Hematopoietic multipotent progenitor cell treated with erythropoietin and hydrocortisone succinate and interleukin-3 and kit ligand, for 4 days (in vitro differentiated cells): ENCODE measurements around the gene ANKFY1.

Experiments used
- DNase-seq: peaks from one replicate; pipeline ENCODE4 v3.0.0-alpha.2; 2015

The ANKFY1 gene

DNA sequence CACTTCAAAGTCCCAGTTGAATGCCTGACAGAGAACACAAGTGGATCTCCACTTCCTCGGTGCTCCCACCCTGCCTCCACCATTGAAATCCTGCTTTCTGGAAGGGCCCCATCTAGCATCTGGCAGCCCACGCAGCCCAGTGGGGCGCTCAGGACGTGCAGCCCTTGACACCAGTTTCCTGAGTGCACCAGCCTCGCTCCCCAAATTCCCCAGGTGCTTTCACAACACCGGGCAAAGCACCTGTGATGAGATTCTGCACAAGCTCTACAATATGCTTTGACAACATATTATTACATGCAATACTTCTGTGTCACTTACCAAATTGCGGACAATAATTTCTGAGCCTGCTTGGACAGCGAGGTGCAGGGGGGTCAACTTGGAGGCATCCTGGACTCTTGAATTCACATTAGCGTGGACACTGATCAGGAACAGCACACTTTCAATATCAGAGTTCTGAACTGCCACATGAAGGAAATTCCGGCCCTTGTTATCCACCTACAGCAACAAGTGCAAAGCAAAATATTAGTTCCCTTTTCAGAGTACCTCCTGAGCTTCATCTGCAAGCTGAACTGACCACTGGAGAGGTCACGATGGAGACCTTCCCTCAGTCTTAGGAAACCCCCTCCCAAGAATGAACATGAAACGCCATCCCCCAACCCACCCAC lies 86.8 kb downstream of the ANKFY1 start:
- no peak for DNase-seq

DNA sequence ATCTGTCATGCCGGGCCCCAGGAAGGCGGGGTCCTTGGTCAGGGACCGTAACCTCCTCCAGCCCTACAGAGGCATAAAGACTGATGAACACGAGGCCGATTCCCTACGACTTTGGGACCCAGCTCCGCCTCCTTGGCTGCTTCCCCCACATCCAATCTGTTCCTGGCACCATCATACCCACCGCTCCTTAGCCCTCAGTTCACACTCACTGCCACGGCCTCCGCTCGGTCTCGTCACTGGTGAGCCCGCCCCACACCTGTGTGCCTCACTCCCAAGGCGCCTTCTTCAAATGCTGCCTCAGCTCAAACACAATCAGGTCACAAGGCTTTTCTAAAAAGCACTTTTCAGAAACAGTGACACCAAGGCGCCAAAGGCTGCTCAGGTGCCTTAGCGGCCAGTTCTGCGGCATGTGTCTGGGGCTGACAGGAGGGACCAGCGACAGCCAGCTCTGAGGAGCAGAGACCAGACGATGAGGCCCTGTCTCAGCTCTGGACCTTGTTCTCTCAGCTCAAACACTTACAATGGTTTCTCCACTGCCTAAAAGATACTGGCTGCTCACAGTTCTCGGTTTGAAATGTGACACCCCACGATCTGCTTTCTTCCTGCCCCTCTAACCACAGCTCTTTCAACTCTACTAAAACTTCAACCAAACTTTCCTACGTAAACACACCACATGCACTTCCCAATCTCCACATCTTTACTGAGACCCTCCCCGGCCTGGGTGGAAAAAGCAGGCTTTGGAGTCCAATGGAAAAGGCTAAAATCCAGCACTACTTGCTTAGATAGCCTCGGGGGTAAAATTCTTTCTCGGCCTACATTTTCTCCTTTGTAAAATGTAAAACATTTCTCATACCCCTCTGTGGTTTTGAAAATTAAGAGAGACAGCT lies 87.6 kb downstream of the ANKFY1 start:
- DNase-seq, result no peak

DNA sequence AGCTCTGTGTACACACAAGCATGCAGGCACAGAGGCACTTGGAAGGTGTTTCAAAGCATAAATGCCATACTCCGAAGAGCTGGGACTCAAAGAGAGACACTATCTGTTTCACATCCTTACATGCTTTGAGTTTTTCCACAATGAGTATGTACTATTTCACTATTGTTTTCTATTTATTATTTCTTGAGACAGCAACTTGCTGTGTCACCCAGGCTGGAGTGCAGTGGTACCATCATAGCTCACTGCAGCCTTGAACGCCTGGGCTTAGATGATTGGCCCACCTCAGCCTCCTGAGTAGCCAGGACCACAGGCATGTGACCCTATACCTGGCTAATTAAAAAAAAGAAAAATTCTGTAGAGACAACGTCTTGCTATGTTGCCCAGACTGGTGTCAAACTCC lies 89.2 kb downstream of the ANKFY1 start:
- no peak for DNase-seq

DNA sequence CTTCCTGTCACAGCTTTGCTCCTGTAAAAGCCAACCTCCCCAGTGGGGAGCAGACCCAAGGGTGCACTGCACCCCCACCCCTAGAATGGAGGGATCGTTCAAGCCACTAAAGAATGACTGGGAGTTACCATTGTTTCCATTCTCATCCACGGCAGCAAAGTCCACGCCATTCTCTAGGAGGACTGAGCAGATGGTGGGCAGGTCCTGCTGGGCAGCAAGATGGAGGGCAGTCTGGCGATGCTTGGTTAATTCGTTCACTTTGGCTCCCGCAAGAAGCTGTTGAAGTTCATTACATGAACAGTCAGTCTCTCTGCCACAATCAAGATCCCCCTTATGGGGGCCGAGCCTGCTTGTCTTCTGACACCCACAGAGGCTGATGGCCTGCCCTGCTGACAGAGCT lies 90.0 kb downstream of the ANKFY1 start:
- DNase-seq, result no peak

DNA sequence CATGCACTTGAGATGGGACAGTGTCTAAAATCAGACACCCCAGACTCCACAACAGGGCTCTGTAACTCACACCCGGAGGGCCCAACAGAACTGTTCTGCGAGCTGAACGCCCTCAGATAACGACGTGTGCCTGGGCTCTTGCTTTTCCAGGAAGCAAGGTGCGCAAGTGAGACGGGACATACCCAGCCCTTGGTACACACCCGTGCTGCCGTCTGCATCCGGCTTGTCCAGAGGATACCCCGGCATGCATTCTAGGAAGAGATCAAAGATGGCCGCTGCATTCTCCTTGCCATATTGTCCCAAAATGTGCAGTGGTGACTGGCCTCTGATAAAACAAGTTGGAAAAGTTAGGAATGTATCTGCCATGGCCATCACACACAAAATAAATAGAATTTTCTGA lies 91.4 kb downstream of the ANKFY1 start:
- DNase-seq, result no peak

DNA sequence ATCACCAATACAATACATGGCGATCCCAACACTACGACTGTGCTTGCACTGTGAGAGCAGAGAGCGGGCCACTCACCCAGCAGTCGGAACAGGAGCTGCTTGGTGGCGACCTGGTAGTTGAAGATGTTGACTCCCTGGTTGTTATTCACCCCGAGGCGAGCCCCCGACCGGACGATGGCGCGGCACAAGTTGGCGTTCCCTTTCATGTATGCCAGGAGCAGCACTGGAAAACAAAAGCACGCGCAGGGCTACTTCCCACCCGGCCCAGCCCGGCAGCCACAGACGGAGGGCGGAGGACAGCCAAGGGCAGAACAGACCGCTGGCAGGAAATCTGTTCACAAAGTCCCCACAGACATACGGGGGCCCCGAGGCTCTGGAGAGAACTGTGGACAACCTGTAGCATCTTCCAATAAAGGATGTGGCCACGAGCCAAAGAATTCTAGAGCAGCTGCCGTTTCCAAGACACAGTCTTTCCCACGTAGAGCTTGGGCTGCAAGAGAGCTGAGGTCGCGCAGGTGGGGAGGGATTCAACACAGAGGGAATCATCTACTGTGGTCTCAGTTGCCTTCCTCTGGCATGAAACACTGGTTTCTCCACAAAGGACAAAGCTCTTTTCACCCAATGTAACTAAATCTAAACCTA lies 93.0 kb downstream of the ANKFY1 start:
- no peak for DNase-seq

DNA sequence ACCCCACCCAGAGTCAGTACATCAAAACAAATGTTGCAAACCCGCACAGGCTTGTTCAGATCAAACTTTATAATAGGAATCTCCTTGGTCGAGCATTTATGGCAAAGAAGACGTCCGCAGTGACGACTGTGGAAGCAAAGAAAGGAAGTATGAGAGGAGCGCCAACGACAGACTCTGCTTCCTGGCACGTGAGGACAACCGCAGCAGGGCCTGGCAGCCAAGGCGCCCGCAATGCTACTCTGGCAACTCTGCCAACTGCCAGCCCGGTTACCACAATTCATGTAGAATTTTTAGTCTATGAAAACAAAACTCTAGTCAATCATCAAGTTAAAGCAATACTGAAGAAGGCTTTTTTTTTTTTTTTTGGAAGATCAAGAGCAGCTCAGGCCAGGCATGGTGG lies 96.0 kb downstream of the ANKFY1 start:
- DNase-seq, result peak; percentile 78

DNA sequence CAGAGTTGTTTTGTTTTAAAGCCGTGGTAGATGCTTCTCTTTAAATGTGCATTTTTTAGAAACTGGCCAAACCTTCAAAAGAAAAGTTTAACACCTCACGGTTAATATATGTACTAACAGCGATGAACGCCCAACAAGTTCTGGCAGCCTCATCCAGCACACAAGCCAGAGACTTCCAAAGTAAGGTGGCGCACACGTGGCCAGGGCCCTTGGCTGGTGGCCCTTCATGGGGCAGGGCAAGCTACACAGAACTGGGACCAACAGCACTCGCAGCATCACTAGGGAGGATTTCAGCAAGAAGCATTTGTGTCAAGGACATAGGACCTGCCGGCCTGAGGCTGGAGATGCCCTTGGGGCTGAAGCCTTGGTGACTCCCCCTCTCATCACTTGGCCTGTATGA lies 97.4 kb downstream of the ANKFY1 start:
- no peak for DNase-seq

DNA sequence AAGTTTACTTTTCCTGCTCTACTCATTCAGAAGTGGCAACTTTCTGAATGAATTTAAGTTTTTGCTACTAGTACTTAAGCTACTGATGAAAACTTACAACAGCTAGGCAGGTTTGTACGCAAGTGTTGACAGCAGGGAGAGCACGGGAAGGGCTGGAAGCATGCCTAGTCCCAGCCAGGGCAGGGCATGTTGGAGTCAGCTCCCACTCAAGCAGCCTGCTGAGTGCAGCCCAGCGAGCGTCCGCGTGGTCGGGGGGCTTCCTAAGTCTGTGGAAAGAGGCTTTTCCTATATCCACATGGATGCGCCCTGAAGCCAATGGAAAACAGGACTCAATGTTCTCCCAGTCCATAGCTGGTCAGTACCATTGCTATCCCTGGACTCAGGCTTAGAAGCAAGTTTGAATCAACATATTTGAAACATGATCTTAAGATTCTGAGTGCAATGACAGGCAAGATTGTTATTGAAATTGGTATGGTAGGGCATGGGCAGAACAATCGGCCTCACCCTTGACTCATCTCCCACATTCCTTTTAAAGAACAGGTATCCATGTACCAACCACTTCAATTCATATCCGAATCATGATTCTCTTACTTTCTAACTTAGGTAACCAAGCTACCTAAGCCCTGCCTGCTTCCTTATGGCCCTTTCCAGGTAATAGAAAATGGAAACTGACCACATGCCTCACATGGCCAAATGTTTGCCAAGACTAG lies 98.3 kb downstream of the ANKFY1 start:
- no peak for DNase-seq

DNA sequence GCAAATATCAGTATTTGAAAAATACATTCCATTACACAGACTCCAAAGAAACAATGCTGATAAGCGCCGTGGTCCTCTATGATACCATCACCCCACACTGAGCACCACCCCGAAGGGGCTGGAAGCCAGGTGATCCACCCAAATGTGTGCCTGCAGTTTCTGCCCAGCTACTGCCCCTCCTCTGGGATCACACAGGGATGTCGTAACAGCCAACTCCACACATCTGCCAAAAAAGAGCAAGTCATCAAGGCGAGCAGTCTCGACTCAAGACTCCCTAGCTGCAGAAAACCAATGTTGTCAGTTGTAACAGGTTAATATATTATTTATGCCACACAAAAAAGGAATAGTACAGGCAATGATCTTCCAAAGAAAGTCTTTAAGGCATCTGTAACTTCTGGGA lies 99.8 kb downstream of the ANKFY1 start:
- peak; percentile 48 for DNase-seq

DNA sequence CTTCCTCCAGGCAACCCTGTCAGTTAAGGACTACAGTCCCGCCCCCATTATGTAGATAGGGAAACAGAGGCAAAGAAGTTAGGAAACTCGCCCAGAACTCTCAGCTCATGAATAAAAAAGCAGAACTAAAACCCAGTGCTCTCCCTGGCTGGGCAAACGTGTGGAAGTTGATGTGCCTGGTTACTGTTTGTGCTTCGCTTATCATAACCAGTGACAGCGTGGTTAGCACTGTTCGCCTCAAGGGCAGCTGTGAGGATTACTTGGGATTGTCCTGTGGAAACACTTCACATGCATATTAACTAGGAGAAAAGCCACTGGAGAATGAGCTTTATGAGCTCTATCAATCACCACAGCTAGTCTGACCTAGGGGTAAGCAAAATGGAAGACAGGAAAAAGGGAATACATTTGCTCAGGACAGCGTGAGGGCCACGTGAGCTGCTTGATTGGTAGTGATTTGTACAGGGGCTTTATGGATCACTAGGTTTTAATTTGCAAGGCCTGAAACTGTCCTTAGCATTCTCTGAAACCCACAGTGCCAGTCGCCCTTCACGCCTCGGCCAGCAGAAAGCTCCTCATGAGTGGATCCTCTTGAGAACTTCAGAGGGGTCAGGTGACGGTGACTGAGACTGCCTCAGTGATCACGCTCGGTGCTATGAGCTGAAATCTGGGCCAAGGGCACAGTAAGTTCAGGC lies 100.9 kb downstream of the ANKFY1 start:
- peak; percentile 68 for DNase-seq

DNA sequence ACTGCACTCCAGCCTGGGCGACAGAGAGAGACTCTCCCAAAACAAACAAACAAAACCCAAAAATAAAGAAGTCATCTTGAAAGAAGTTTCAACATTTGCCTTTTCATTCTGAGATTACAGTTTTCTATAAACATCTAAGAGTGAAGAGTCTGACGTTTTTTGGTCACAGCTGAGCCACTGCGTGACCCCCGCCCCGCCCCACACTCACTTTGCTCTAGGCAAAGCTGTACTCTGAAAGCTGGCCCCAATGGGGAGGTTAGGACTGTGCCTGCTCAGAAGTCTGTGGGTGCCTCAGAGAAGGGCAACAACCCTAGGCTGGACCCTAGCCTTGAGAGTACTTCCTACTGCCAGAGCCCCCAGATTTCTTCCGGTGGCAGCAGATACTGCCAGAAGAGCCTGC lies 101.5 kb downstream of the ANKFY1 start:
- DNase-seq, result no peak

DNA sequence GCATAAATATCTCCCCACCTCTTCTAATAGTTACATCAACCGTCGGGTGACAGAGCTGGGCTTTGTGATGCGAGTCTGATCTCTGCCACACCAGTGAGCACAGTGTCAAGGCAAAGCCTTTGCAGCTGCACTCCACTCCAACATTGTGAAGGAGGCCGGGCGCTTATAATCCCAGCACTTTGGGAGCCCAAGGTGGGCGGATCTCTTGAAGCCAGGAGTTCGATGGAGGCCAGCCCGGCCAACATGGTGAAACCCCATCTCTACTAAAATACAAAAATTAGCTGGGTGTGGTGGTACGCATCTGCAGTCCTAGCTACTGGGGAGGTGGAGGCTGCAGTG lies 101.8 kb downstream of the ANKFY1 start:
- DNase-seq, result no peak

DNA sequence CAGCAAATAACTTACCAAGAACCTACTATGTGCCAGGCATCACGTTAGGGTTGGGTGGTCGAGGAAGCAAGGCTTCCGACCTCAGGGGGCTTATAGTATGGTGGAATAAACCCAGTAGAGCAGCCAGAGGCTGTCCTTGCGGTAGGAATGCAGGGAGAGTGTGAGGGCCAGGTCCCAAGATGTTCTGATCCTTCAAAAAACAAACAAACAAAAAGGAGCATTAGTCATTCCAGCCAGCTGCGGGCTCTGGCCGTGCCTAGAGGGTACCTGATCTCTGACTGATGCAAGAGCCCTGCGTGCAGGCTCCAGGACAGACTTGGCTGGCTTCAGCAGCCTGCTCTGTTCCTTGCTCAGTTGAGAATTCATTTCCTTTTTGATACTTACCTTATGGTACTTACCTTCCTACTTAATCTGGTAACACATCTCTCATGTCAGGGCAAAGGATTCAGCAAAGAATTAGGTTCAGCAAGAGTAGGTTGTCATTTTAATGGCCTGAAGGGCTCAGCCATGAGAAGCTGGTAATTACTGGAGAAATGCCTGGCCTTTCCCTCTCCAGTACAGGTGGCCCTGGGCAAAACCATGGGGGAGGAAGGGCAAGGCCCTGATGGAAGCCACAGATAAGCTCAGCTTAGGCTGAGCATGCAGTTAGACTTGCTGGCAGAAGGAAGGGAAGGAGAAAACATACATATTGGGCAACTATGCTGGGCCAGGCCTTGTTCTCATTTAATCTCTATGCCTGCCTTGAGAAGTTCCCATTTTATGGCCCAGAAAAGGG lies 102.4 kb downstream of the ANKFY1 start:
- peak; percentile 77 for DNase-seq

DNA sequence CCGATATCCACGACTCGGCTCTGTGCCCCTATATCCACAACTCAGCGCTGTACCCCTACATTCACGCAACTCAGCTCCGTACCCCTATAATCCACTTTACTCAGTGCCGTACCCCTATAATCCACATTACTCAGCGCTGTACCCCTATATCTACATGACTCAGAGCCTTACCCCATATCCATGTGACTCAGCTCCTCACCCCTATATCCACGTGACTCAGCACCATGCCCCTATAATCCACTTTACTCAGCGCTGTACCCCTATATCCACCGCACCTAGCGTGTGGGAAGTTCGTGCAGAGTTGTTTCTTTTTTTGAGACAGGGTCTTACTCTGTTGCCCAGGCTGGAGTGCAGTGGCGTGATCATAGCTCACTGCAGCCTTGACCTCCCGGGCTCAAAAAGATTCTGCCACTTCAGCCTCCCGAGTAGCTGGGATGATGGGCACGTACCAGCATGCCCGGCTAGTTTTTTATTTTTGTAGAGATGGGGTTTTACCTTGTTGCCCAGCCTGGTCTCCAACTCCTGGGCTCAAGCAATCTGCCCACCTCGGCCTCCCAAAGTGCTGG lies 103.4 kb downstream of the ANKFY1 start:
- DNase-seq, result no peak

DNA sequence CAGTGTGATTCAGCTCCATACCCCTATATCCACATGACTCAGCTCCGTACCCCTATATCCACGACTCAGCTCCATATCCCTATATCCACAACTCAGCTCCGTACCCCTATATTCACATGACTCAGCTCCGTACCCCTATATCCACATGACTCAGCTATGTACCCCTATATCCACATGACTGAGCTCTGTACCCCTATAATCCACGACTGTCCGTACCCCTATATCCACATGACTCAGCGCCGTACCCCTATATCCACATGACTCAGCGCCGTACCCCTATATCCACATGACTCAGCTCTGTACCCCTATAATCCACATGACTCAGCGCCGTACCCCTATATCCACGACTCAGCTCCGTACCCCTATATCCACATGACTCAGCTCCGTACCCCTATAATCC lies 104.0 kb downstream of the ANKFY1 start:
- no peak for DNase-seq

DNA sequence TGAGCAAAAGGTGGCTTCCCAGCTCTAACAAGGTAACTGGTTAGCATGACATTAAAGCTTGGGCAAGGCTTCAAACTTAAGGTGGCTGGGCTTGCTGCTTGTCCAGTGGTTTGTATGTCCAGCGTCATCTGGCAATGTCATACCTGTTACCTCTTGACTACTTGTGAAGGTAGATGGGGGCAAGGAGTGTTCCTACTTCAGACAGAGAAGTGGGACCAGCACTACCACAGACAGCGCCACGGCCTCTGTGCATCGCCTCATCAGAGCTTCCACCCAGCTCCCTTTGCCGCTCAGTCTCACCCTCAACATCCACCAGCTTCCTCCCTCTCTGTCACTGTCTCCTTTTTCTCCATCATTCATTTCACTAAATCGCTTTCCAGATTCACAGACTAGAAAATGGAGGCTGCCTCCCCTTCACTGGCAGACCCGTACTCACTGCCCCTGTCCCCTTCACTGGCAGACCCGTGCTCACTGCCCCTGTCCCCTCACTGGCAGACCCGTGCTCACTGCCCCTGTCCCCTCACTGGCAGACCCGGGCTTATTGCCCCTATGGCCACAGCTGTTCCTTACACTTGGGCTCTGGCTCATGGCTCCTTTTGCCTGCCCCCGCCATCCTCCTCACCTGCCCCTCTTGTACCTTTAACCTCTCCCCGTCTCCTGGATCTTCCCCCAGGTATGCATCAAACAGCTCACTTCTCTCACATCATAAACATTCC lies 106.0 kb downstream of the ANKFY1 start:
- DNase-seq, result no peak

DNA sequence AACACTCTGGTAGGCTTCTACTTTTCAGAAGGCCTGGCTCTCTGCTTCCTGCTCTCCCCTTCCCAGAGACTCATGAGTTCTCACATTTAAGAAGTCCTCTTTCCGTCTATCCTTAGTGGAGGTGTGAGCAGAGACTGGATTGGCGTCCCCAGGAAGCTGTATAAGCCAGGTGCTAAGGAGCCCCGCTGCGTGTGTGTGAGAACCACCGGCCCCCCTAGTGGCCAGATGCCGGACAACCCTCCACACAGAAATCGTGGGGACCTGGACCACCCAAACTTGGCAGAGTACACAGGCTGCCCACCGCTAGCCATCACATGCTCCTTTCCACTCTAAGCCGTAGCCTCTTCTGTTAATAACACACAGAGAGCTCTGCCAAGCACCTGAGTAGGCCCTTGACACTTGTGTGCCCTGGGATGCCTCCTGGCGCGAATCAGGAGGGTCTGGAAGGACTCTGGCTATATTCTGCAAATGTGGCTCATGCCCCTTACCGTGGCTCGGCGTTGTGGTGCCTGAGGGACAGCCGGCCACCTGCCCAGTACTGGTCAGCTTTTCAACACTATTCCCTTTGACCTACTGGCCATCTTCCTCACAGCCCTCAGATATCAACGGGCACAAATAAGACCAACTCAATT lies 106.9 kb downstream of the ANKFY1 start:
- peak; percentile 23 for DNase-seq

DNA sequence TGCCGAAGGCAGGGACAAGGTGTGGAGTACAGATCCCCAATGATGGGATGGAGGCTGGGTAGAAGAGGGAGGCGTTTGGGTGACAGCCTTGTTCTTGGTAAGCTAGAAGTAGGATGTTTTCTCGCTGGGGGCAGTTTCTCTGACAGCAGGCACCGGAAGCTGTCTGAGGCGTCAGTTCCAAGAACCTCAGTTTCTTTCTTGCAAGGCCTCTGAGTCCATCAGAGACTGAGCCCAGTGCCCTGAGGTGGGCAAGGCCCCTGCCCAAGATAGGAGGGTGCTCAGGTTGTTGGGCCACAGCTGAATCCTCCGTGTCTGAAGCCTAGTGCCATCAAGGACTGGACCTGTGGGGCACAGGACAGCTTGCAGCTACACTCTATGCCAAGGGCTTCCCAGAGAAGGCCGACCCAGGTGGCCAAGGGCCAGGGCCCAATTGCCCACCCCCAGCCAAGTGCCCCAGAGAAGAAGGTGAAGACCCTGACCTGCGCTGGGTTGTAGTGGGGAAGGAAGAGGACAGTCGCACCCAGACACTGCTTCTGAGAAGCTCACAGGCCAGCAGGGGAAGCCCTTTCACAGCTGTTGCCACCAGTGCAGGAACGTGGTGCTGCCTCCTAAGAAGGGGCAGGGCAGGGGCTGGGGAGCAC lies 107.7 kb downstream of the ANKFY1 start:
- DNase-seq, result no peak

DNA sequence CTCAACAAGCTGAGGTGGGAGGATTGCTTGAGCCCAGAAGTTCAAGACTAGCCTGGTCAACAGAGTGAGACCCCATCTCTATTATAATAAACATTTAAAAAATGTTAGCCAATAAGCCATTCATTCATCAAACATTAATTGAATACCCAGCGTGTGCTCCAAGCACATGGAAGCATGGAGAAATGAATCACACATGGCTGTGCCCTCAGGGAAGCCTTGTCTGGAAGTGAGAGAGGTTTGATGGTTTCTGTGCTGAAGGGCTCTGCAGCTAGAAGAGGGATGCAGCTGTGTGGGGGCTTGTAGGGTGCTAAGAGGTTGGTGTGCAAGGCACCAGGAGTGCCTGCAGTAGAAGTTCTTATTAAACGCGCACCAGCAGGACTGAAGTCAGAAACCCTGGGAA lies 109.6 kb downstream of the ANKFY1 start:
- DNase-seq, result no peak
